DOHH2 (cell line): ENCODE data around the gene C1orf87.

Experiments
- H3F3A ChIP-seq: fragments of 200-600 bp; sonication (generic), shearing (Covaris generic); 2 replicates; pipeline ENCODE4 v1.6.0; 2016; ENCODE audit warnings: antibody characterized with exemption, mild to moderate bottlenecking; ENCODE audit not compliant: control insufficient read depth, insufficient read depth
- H3K27ac ChIP-seq: fragments of 200-600 bp; sonication (generic); 2 replicates; pipeline ENCODE4 v1.5.1; 2014; ENCODE audit warnings: low read depth, mild to moderate bottlenecking, low read length, moderate library complexity
- H3K27me3 ChIP-seq: fragments of 200-600 bp; sonication (generic); 2 replicates; pipeline ENCODE4 v1.6.1; 2014; ENCODE audit warnings: mild to moderate bottlenecking, low read length, mixed read lengths; ENCODE audit not compliant: control insufficient read depth
- H3K36me3 ChIP-seq: fragments of 200-600 bp; sonication (generic); 2 replicates; pipeline ENCODE4 v1.6.1; 2014; ENCODE audit warnings: mild to moderate bottlenecking, low read length, moderate library complexity, mixed read lengths; ENCODE audit not compliant: control insufficient read depth
- H3K4me1 ChIP-seq: fragments of 200-600 bp; sonication (generic); 2 replicates; pipeline ENCODE4 v1.6.1; 2014; ENCODE audit warnings: mild to moderate bottlenecking, low read length, mixed read lengths; ENCODE audit not compliant: control insufficient read depth
- H3K4me2 ChIP-seq: fragments of 200-600 bp; sonication (generic); 2 replicates; pipeline ENCODE4 v1.6.0; 2014; ENCODE audit warnings: mild to moderate bottlenecking, low read length, moderate library complexity
- H3K4me3 ChIP-seq: fragments of 200-600 bp; sonication (generic); 2 replicates; pipeline ENCODE4 v1.5.1; 2014; ENCODE audit warnings: mild to moderate bottlenecking, low read length, mixed read lengths
- H3K79me2 ChIP-seq: fragments of 200-600 bp; sonication (generic); 2 replicates; pipeline ENCODE4 v1.6.1; 2014; ENCODE audit warnings: mild to moderate bottlenecking, low read length, mixed read lengths; ENCODE audit not compliant: control insufficient read depth
- H3K9me2 ChIP-seq: fragments of 200-600 bp; sonication (generic); replicated peaks from 2 replicates; pipeline ENCODE4 v1.6.1; 2014; ENCODE audit warnings: mild to moderate bottlenecking, low read length, mixed read lengths; ENCODE audit not compliant: control insufficient read depth
- H3K9me3 ChIP-seq: fragments of 200-600 bp; sonication (generic); 2 replicates; pipeline ENCODE4 v1.6.1; 2014; ENCODE audit warnings: antibody characterized with exemption, low read length, mixed read lengths; ENCODE audit not compliant: control insufficient read depth, insufficient read depth
- H4K20me1 ChIP-seq: fragments of 200-600 bp; sonication (generic); 2 replicates; pipeline ENCODE4 v1.6.0; 2014; ENCODE audit warnings: low read depth, mild to moderate bottlenecking, antibody characterized with exemption, low read length, moderate library complexity; ENCODE audit not compliant: control insufficient read depth, insufficient read depth
- EZH2phosphoT487 ChIP-seq: fragments of 200-600 bp; sonication (generic); IDR thresholded peaks from 2 replicates; pipeline ENCODE4 v1.6.1; 2017; ENCODE audit warnings: borderline replicate concordance, mild to moderate bottlenecking, antibody characterized with exemption, low read length, moderate library complexity, mixed read lengths
- TF ChIP-seq, protein P1 (sequence below): fragments of 200-600 bp; sonication (generic); IDR thresholded peaks from one replicate; pipeline ENCODE4 v1.5.1; 2014; ENCODE audit warnings: antibody characterized with exemption, mild to moderate bottlenecking, low read depth, low read length; ENCODE audit not compliant: poor library complexity, severe bottlenecking

C1orf87 gene

DNA sequence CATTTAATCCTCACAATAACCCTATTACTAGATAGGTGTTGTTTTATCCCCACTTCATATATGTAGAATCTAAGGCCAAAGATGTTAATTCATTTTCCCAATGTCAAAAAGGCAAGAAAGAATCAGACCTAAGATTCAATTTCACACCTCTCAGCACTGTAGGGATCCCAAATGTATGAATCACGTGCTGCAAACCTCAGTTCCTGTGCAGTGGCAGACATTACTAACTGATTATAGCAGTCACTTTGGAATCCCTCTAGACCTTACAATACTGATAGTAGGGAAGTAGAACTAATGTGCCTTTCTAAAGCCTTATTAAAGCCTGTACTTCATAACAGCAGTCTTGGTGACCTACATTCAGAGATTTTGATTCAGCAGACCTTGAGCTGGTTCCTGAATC is 2.3 kb downstream of the C1orf87 start:
- TF ChIP-seq, protein P1, sequence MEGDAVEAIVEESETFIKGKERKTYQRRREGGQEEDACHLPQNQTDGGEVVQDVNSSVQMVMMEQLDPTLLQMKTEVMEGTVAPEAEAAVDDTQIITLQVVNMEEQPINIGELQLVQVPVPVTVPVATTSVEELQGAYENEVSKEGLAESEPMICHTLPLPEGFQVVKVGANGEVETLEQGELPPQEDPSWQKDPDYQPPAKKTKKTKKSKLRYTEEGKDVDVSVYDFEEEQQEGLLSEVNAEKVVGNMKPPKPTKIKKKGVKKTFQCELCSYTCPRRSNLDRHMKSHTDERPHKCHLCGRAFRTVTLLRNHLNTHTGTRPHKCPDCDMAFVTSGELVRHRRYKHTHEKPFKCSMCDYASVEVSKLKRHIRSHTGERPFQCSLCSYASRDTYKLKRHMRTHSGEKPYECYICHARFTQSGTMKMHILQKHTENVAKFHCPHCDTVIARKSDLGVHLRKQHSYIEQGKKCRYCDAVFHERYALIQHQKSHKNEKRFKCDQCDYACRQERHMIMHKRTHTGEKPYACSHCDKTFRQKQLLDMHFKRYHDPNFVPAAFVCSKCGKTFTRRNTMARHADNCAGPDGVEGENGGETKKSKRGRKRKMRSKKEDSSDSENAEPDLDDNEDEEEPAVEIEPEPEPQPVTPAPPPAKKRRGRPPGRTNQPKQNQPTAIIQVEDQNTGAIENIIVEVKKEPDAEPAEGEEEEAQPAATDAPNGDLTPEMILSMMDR: no peak
- TF ChIP-seq EZH2phosphoT487: no peak
- Histone ChIP-seq H3K79me2 (no peaks in the 10 kb centered on the region), H3K36me3 (no peaks in the 10 kb centered on the region), H3K9me3 (no peaks in the 10 kb centered on the region), H3K27ac (no peak overlapping the region), H3K4me1 (no peaks in the 10 kb centered on the region), H3K4me3 (no peak overlapping the region), H3F3A (no peaks in the 10 kb centered on the region), H3K4me2 (no peak overlapping the region), H4K20me1 (no peaks in the 10 kb centered on the region), H3K9me2 (no peaks in the 10 kb centered on the region), H3K27me3 (no peaks in the 10 kb centered on the region)

DNA sequence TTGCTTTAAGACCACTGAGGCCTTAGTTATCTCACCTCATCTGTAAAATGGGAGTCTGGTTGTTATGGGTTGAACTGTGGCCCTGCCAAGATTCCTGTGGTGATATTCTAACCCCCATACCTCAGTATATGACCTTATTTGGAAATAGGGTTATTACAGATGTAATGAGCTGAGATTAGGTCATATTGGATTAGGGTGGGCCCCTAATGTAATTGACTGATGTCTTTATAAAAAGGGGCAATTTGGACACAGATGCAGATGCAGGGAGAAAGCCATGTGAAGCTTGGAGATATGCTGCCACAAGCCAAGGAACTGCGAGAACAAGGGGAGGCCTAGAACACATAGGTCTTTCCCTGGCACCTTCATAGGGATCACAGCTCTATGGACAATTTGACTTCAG is 3.9 kb downstream of the C1orf87 start:
- no peaks in the 10 kb centered on the region for H3K27me3 ChIP-seq
- TF ChIP-seq EZH2phosphoT487: no peak
- TF ChIP-seq, protein P1: no peak
- no peaks in the 10 kb centered on the region for H3K9me3 ChIP-seq
- H3K9me2 ChIP-seq: no peaks in the 10 kb centered on the region
- H3K79me2 ChIP-seq: no peaks in the 10 kb centered on the region
- no peaks in the 10 kb centered on the region for H3K36me3 ChIP-seq
- no peaks in the 10 kb centered on the region for H3F3A ChIP-seq
- no peaks in the 10 kb centered on the region for H4K20me1 ChIP-seq
- no peak overlapping the region for H3K4me2 ChIP-seq
- H3K4me1 ChIP-seq: peaks cover 8% of the 10 kb centered on the region
- H3K4me3 ChIP-seq: no peak overlapping the region
- no peak overlapping the region for H3K27ac ChIP-seq

DNA sequence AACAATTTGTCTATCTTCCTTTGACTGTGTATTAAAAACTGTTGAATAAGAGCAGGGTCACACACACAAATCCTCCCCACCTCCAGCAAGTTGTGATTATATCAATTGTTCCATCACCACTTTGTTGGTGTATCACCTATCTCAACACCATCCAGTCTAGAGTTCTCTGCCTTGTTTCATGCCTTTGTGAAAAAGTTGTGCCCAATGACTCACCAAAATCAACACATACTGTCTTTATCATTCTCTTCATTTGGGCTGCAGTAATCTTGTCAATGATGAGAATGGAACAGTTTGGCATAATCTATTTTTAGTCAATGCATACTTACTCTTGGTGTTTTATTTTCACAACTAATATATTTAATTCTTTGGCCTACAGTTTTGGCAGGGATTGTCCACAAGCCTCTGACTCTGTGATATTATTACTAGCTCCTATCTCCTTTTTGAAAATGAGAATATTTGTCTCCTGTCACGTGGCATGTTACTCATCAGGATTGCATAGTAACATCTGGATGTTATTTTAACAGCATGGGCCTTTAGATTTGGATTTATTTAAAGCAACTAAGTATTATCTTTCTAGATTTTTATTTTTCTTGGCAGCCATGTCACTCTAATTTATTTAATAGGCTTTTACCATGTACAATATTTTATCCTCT is 5.1 kb downstream of the C1orf87 start:
- H3K4me1 ChIP-seq: peaks cover 8% of the 10 kb centered on the region
- no peaks in the 10 kb centered on the region for H4K20me1 ChIP-seq
- H3K79me2 ChIP-seq: no peaks in the 10 kb centered on the region
- H3K9me2 ChIP-seq: no peaks in the 10 kb centered on the region
- H3F3A ChIP-seq: no peaks in the 10 kb centered on the region
- H3K27me3 ChIP-seq: no peaks in the 10 kb centered on the region
- H3K9me3 ChIP-seq: no peaks in the 10 kb centered on the region
- no peaks in the 10 kb centered on the region for H3K36me3 ChIP-seq
- no peak for TF ChIP-seq EZH2phosphoT487
- TF ChIP-seq, protein P1: no peak
- H3K27ac ChIP-seq: no peak overlapping the region
- H3K4me3 ChIP-seq: no peak overlapping the region
- H3K4me2 ChIP-seq: no peak overlapping the region
